HCT116 (cell line): ENCODE data around the gene PDRG1. TPM values are rescaled to one million over a fixed set of nuclear protein-coding genes. Genes with fewer than 3 reads are reported as not detected.

Experiments used
- ATAC-seq: fragments of 200-7000 bp; cut with Tn5 transposase; 2 replicates; pipeline ENCODE4 v1.9.1; 2020; ENCODE audit warnings: mild to moderate bottlenecking, moderate library complexity
- BruUV-seq: library from RNA; stranded (reverse); fragments of 400-500 nt; replicated peaks from 2 replicates; lab custom pipeline; 2021; lab: Mats Ljungman, UMichigan
- CTCF ChIA-PET: fragments of 300-600 bp; sonication (Branson Sonifier 250); formaldehyde crosslinking; loops from one replicate; lab custom pipeline; 2021; ENCODE audit warnings: antibody characterized with exemption; lab: Charles Lee
- POLR2A ChIA-PET: fragments of 300-600, 350-600 bp; sonication (Branson Sonifier 250); formaldehyde crosslinking; loops from one replicate; lab custom pipeline; 2021; ENCODE audit warnings: antibody characterized with exemption; lab: Charles Lee
- RAD21 ChIA-PET, 2 experiments: fragments of 300-600 bp; sonication (Branson Sonifier 250); formaldehyde crosslinking; loops; one replicate each; lab custom pipeline; 2023; ENCODE audit warnings: low total read pairs in 2 of 2; ENCODE audit not compliant: uncharacterized antibody in 2 of 2, unreplicated experiment in 2 of 2, low non-redundant PET in 1 of 2; lab: Charles Lee
- DNase-seq: peaks from one replicate; pipeline ENCODE4 v3.0.0-alpha.2; 2010; ENCODE audit warnings: low read depth, low spot score
- H2AFZ ChIP-seq: fragments of 200-600 bp; shearing (Covaris generic), sonication (generic); 2 replicates; pipeline ENCODE4 v1.6.1; 2017; ENCODE audit warnings: low read depth, mixed run types, mixed read lengths, antibody characterized with exemption, low read length; ENCODE audit not compliant: poor library complexity, severe bottlenecking
- H3K27ac ChIP-seq: 2 replicates; pipeline ENCODE4 v1.5.1; 2012; ENCODE audit warnings: low read depth, low read length
- H3K27me3 ChIP-seq: fragments of 200-600 bp; sonication (generic); 2 replicates; pipeline ENCODE4 v1.6.1; 2016; ENCODE audit warnings: mixed run types, low read length, mixed read lengths; ENCODE audit not compliant: insufficient read depth
- H3K36me3 ChIP-seq, 2 experiments: fragments of 200-500 bp in 1 of 2; fragments of 200-600 bp in 1 of 2; sonication (Bioruptor generic) in 1 of 2; sonication (generic) in 1 of 2; 2 replicates each; pipeline versions ENCODE4 v1.5.1 to v1.6.1; 2014 to 2016; ENCODE audit warnings: low read length in 2 of 2, inconsistent platforms in 1 of 2, mixed read lengths in 1 of 2, mixed run types in 1 of 2; ENCODE audit not compliant: insufficient read depth in 2 of 2, control insufficient read depth in 1 of 2
- H3K4me1 ChIP-seq, 2 experiments: fragments of 200-600 bp in 1 of 2; sonication (generic) in 1 of 2; 2 replicates each; pipeline versions ENCODE4 v1.5.1 to v1.6.1; 2012 to 2017; ENCODE audit warnings: low read length in 2 of 2, inconsistent platforms in 1 of 2, mild to moderate bottlenecking in 1 of 2, mixed read lengths in 1 of 2, mixed run types in 1 of 2, moderate library complexity in 1 of 2; ENCODE audit not compliant: insufficient read depth in 2 of 2, control insufficient read depth in 1 of 2
- H3K4me2 ChIP-seq: fragments of 200-600 bp; sonication (generic); 2 replicates; pipeline ENCODE4 v1.6.1; 2017; ENCODE audit warnings: mixed run types, low read length, mixed read lengths
- H3K4me3 ChIP-seq, 2 experiments: fragments of 200-600 bp in 1 of 2; sonication (generic) in 1 of 2; replicated peaks in 1 of 2; 2 replicates each; pipeline ENCODE4 v1.5.1; 2011 to 2016; ENCODE audit warnings: low read length in 2 of 2, control low read depth in 1 of 2, low read depth in 1 of 2, mild to moderate bottlenecking in 1 of 2, mixed read lengths in 1 of 2, mixed run types in 1 of 2
- H3K79me2 ChIP-seq: fragments of 200-600 bp; sonication (generic); 2 replicates; pipeline ENCODE4 v1.6.1; 2017; ENCODE audit warnings: mild to moderate bottlenecking, mixed run types, low read length, moderate library complexity, mixed read lengths; ENCODE audit not compliant: insufficient read depth
- H3K9ac ChIP-seq: fragments of 200-600 bp; sonication (generic); 2 replicates; pipeline ENCODE4 v1.6.1; 2016; ENCODE audit warnings: low read length, mixed read lengths
- H3K9me2 ChIP-seq: fragments of 200-600 bp; sonication (generic), shearing (Covaris generic); 2 replicates; pipeline ENCODE4 v1.6.1; 2017; ENCODE audit warnings: mixed run types, mild to moderate bottlenecking, moderate library complexity; ENCODE audit not compliant: insufficient read depth
- H3K9me3 ChIP-seq, 2 experiments: fragments of 200-500 bp in 1 of 2; fragments of 200-600 bp in 1 of 2; sonication (Bioruptor generic) in 1 of 2; sonication (generic) in 1 of 2; 2 replicates each; pipeline ENCODE4 v1.6.1; 2014 to 2017; ENCODE audit warnings: low read length in 2 of 2, mixed read lengths in 2 of 2, inconsistent platforms in 1 of 2, low read depth in 1 of 2, mild to moderate bottlenecking in 1 of 2, mixed run types in 1 of 2, moderate library complexity in 1 of 2; ENCODE audit not compliant: control insufficient read depth in 1 of 2, insufficient read depth in 1 of 2
- H4K20me1 ChIP-seq: fragments of 200-600 bp; sonication (generic), shearing (Covaris generic); 2 replicates; pipeline ENCODE4 v1.6.1; 2017; ENCODE audit warnings: mixed run types, mild to moderate bottlenecking, moderate library complexity; ENCODE audit not compliant: insufficient read depth
- CBX3 ChIP-seq: IDR thresholded peaks from 2 replicates; pipeline ENCODE4 v1.6.1; 2012; ENCODE audit warnings: low read depth
- CEBPB ChIP-seq: IDR thresholded peaks from 2 replicates; pipeline ENCODE4 v1.6.1; 2012; ENCODE audit warnings: low read depth
- EGR1 ChIP-seq: IDR thresholded peaks from 2 replicates; pipeline ENCODE4 v1.6.1; 2012; ENCODE audit warnings: low read depth
- EZH2phosphoT487 ChIP-seq: fragments of 200-600 bp; IDR thresholded peaks from 2 replicates; pipeline ENCODE4 v1.6.1; 2018; ENCODE audit warnings: antibody characterized with exemption, borderline replicate concordance
- FOSL1 ChIP-seq: IDR thresholded peaks from 2 replicates; pipeline ENCODE4 v1.6.1; 2012; ENCODE audit warnings: low read depth
- POLR2A ChIP-seq: IDR thresholded peaks from 2 replicates; pipeline ENCODE4 v1.7.0; 2011; ENCODE audit warnings: borderline replicate concordance; ENCODE audit not compliant: insufficient read depth, insufficient read length; ENCODE audit errors: extremely low read depth
- RAD21 ChIP-seq: IDR thresholded peaks from 2 replicates; pipeline ENCODE4 v1.6.1; 2012; ENCODE audit warnings: low read depth, mild to moderate bottlenecking
- SP1 ChIP-seq: IDR thresholded peaks from 2 replicates; pipeline ENCODE4 v1.6.1; 2012; ENCODE audit warnings: low read depth
- SRF ChIP-seq: IDR thresholded peaks from 2 replicates; pipeline ENCODE4 v1.6.1; 2012; ENCODE audit warnings: low read depth
- YY1 ChIP-seq: IDR thresholded peaks from 2 replicates; pipeline ENCODE4 v1.6.1; 2011; ENCODE audit warnings: low read length, low read depth, moderate library complexity, mild to moderate bottlenecking; ENCODE audit not compliant: insufficient replicate concordance; ENCODE audit errors: extremely low read depth
- ZNF274 ChIP-seq: fragments of 200-500 bp; sonication (Bioruptor generic); IDR thresholded peaks from 2 replicates; pipeline ENCODE4 v1.6.1; 2014; ENCODE audit warnings: mild to moderate bottlenecking, low read depth, low read length, inconsistent platforms
- intact Hi-C: fragments of 100-400 bp; cut with micrococcal nuclease; formaldehyde crosslinking; loops from 2 replicates; pipeline ENCODE4 v1.10.0; 2022
- total RNA-seq: library from RNA; stranded (reverse); gene quantifications from one replicate; pipeline ENCODE4 v1.2.1, GENCODE V29; 2021; ENCODE audit not compliant: unreplicated experiment
- TF ChIP-seq, protein P1 (sequence below): IDR thresholded peaks from 2 replicates; pipeline ENCODE4 v1.6.1; 2011; ENCODE audit warnings: mild to moderate bottlenecking, low read length, moderate library complexity; ENCODE audit not compliant: insufficient replicate concordance; ENCODE audit errors: extremely low read depth
- TF ChIP-seq, protein P2 (sequence below): IDR thresholded peaks from 2 replicates; pipeline ENCODE4 v1.6.1; 2012
- TF ChIP-seq, protein P3 (sequence below), 3 experiments: fragments of 200-600 bp in 1 of 3; sonication (generic) in 1 of 3; IDR thresholded peaks in 2 of 3; conservative IDR thresholded peaks in 1 of 3; 2 replicates each; pipeline ENCODE4 v1.5.1; 2012 to 2017; ENCODE audit warnings: low read depth in 2 of 3, low read length in 2 of 3, antibody characterized with exemption in 1 of 3, borderline replicate concordance in 1 of 3, control low read depth in 1 of 3, mild to moderate bottlenecking in 1 of 3, mixed read lengths in 1 of 3, mixed run types in 1 of 3, moderate library complexity in 1 of 3; ENCODE audit not compliant: insufficient read depth in 1 of 3

The PDRG1 gene
- total RNA-seq, 1 experiment from 2014 or later: 18.7 TPM

DNA sequence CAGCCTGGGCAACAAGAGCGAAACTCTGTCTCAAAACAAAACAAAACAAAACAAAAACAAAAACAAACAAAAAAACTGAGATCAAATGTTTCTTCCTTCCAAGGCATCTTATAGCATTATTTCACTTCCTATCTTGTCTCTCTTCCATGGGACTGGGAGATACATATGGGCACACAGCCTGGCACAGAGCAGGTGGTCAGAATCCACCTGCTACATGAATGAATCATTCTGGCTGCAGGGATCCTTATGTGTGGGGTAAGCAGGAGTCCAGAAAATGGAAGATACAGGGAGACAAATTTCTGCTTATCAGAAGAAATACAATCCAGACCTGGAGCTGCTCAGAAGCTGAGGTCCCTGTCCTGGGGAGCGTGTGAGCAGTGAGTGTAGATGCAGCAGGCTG lies 40.2 kb upstream of the PDRG1 start:
- BruUV-seq: no TSS peak
- H3K36me3 ChIP-seq: no peaks in the 10 kb centered on the region
- H3K27ac ChIP-seq: no peak overlapping the region
- intact Hi-C loops: no loop called here
- no peak overlapping the region for H2AFZ ChIP-seq
- no peak overlapping the region for H3K4me3 ChIP-seq
- CTCF ChIA-PET: no interaction called here
- RAD21 ChIA-PET: no interaction called here
- H3K4me2 ChIP-seq: no peak overlapping the region
- H3K9me3 ChIP-seq: no peaks in the 10 kb centered on the region
- H3K9ac ChIP-seq: no peak overlapping the region
- H3K79me2 ChIP-seq: no peaks in the 10 kb centered on the region
- ATAC-seq (no peak), DNase-seq (no peak)
- H3K9me2 ChIP-seq: no peaks in the 10 kb centered on the region
- H4K20me1 ChIP-seq: no peaks in the 10 kb centered on the region
- POLR2A ChIA-PET: no interaction called here
- no peaks in the 10 kb centered on the region for H3K4me1 ChIP-seq
- H3K27me3 ChIP-seq: peaks cover 24% of the 10 kb centered on the region; the same call in 1 of the 2 replicates
- no peak for TF ChIP-seq SRF
- no peak for TF ChIP-seq ZNF274
- TF ChIP-seq, all 23 proteins: peak for 0

DNA sequence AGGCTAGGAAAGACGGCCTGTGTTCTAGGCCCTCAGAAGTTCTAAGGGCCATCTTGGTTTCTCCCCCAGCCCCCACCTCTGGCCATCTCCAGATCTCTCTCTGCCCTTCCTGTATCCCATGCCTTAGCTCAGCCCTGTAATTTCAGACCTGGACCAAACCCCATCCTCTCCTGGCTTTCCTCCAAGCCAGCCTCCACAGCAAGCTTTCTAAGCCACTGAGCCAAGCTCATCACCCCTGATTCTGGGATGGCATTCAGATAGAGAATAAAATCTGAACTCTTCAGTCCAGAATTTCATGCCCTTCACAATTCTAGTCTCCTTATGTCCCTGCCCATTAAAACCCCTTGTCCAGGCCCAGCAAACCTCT lies 39.5 kb upstream of the PDRG1 start:
- ATAC-seq (no peak), DNase-seq (no peak)
- CTCF ChIA-PET: no interaction called here
- Histone ChIP-seq H3K27ac (no peak overlapping the region), H2AFZ (no peak overlapping the region), H3K4me1 (no peaks in the 10 kb centered on the region), H3K4me2 (no peak overlapping the region), H3K4me3 (no peak overlapping the region), H3K79me2 (no peaks in the 10 kb centered on the region), H3K9me3 (no peaks in the 10 kb centered on the region), H3K9me2 (no peaks in the 10 kb centered on the region), H3K27me3 (peaks cover 24% of the 10 kb centered on the region; the same call in 1 of the 2 replicates), H3K9ac (no peak overlapping the region), H4K20me1 (no peaks in the 10 kb centered on the region), H3K36me3 (no peaks in the 10 kb centered on the region)
- intact Hi-C loops: no loop called here
- RAD21 ChIA-PET: no interaction called here
- no peak for TF ChIP-seq FOSL1
- TF ChIP-seq, protein P1, sequence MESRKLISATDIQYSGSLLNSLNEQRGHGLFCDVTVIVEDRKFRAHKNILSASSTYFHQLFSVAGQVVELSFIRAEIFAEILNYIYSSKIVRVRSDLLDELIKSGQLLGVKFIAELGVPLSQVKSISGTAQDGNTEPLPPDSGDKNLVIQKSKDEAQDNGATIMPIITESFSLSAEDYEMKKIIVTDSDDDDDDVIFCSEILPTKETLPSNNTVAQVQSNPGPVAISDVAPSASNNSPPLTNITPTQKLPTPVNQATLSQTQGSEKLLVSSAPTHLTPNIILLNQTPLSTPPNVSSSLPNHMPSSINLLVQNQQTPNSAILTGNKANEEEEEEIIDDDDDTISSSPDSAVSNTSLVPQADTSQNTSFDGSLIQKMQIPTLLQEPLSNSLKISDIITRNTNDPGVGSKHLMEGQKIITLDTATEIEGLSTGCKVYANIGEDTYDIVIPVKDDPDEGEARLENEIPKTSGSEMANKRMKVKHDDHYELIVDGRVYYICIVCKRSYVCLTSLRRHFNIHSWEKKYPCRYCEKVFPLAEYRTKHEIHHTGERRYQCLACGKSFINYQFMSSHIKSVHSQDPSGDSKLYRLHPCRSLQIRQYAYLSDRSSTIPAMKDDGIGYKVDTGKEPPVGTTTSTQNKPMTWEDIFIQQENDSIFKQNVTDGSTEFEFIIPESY: no peak
- no peak for TF ChIP-seq CBX3
- no peak for TF ChIP-seq CEBPB
- no peak for TF ChIP-seq SP1
- TF ChIP-seq POLR2A: no peak
- TF ChIP-seq EGR1: no peak
- TF ChIP-seq YY1: no peak
- TF ChIP-seq EZH2phosphoT487: no peak
- TF ChIP-seq, protein P2, sequence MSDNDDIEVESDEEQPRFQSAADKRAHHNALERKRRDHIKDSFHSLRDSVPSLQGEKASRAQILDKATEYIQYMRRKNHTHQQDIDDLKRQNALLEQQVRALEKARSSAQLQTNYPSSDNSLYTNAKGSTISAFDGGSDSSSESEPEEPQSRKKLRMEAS: no peak
- TF ChIP-seq, protein P3, sequence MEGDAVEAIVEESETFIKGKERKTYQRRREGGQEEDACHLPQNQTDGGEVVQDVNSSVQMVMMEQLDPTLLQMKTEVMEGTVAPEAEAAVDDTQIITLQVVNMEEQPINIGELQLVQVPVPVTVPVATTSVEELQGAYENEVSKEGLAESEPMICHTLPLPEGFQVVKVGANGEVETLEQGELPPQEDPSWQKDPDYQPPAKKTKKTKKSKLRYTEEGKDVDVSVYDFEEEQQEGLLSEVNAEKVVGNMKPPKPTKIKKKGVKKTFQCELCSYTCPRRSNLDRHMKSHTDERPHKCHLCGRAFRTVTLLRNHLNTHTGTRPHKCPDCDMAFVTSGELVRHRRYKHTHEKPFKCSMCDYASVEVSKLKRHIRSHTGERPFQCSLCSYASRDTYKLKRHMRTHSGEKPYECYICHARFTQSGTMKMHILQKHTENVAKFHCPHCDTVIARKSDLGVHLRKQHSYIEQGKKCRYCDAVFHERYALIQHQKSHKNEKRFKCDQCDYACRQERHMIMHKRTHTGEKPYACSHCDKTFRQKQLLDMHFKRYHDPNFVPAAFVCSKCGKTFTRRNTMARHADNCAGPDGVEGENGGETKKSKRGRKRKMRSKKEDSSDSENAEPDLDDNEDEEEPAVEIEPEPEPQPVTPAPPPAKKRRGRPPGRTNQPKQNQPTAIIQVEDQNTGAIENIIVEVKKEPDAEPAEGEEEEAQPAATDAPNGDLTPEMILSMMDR (IDR thresholded peaks at IDR 0.05 in 2 of 3, conservative IDR thresholded peaks at IDR 0.05 in 1 of 3; ENCODE audit: borderline replicate concordance in 1 of 3, insufficient read depth in 1 of 3, low read depth in 2 of 3, low read length in 2 of 3): no peak
- no peak for TF ChIP-seq RAD21
- no TSS peak for BruUV-seq
- POLR2A ChIA-PET: no interaction called here
